HFFc6 (cell line): ENCODE data around the gene TTLL5. TPM values are rescaled to one million over a fixed set of nuclear protein-coding genes. Genes with fewer than 3 reads are reported as not detected.

Source experiments
- DNase-seq: peaks from one replicate; pipeline ENCODE4 v3.0.0-alpha.2; 2018
- H3K27ac Mint-ChIP-seq: 2 replicates; pipeline ENCODE4 v1.8.0; 2020; ENCODE audit warnings: mild to moderate bottlenecking, mixed read lengths
- H3K27me3 Mint-ChIP-seq: 2 replicates; pipeline ENCODE4 v1.8.0; 2021; ENCODE audit warnings: mild to moderate bottlenecking, moderate library complexity, mixed read lengths; ENCODE audit not compliant: insufficient read depth
- H3K36me3 Mint-ChIP-seq: 2 replicates; pipeline ENCODE4 v1.8.0; 2021; ENCODE audit warnings: low read depth, mixed read lengths
- H3K4me1 Mint-ChIP-seq: 2 replicates; pipeline ENCODE4 v1.8.0; 2020; ENCODE audit warnings: low read depth, mixed read lengths
- H3K4me3 Mint-ChIP-seq: 2 replicates; pipeline ENCODE4 v1.8.0; 2020; ENCODE audit warnings: mild to moderate bottlenecking, moderate library complexity, mixed read lengths
- H3K9me3 Mint-ChIP-seq: 2 replicates; pipeline ENCODE4 v1.8.0; 2020; ENCODE audit warnings: mild to moderate bottlenecking, mixed read lengths
- total RNA-seq, 6 experiments: library from RNA; stranded (reverse); fragmentation: NEBNext Ultra II Directional; extraction: Animal tissue kit (Norgen Biotek cat#: 25700); gene quantifications; 2 replicates in 1 of 6; 3 replicates in 5 of 6; pipeline ENCODE4 v1.2.3, GENCODE V29; 2021
- TF ChIP-seq, protein P1 (sequence below): fragments of 200-600 bp; sonication (generic); IDR thresholded peaks from 2 replicates; pipeline ENCODE4 v1.5.0; 2021; ENCODE audit warnings: antibody characterized with exemption, mild to moderate bottlenecking

The TTLL5 gene
- total RNA-seq, 6 experiments from 2014 or later = 22.0 to 28.9 (median 25.0) TPM

- Mint-ChIP-seq H3K4me1 (0 out of 2 replicates have a peak, but pooled peaks cover 2% of the 10 kb centered on the region), H3K36me3 (peaks cover 4% of the 10 kb centered on the region; the same call in 1 of the 2 replicates), H3K4me3 (no peak overlapping the region), H3K27ac (no peak overlapping the region), H3K9me3 (no peaks in the 10 kb centered on the region), H3K27me3 (peaks cover 1% of the 10 kb centered on the region)
- TF ChIP-seq, protein P1, sequence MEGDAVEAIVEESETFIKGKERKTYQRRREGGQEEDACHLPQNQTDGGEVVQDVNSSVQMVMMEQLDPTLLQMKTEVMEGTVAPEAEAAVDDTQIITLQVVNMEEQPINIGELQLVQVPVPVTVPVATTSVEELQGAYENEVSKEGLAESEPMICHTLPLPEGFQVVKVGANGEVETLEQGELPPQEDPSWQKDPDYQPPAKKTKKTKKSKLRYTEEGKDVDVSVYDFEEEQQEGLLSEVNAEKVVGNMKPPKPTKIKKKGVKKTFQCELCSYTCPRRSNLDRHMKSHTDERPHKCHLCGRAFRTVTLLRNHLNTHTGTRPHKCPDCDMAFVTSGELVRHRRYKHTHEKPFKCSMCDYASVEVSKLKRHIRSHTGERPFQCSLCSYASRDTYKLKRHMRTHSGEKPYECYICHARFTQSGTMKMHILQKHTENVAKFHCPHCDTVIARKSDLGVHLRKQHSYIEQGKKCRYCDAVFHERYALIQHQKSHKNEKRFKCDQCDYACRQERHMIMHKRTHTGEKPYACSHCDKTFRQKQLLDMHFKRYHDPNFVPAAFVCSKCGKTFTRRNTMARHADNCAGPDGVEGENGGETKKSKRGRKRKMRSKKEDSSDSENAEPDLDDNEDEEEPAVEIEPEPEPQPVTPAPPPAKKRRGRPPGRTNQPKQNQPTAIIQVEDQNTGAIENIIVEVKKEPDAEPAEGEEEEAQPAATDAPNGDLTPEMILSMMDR = peak; percentile 44
- DNase-seq = no peak
Observed at GRCh38 chr14:75926431-75927115, 265.5 kb downstream of the TTLL5 start.

GRCh38 chr14:75927564-75928087 is 266.6 kb downstream of the TTLL5 start:
- H3K4me3 Mint-ChIP-seq = no peak overlapping the region
- TF ChIP-seq, protein P1 = no peak
- H3K27me3 Mint-ChIP-seq = no peaks in the 10 kb centered on the region; the same call in 1 of the 2 replicates
- no peaks in the 10 kb centered on the region for H3K36me3 Mint-ChIP-seq
- no peak overlapping the region for H3K27ac Mint-ChIP-seq
- DNase-seq = no peak
- no peaks in the 10 kb centered on the region for H3K9me3 Mint-ChIP-seq
- 0 out of 2 replicates have a peak, but pooled peaks cover 4% of the 10 kb centered on the region for H3K4me1 Mint-ChIP-seq

DNA sequence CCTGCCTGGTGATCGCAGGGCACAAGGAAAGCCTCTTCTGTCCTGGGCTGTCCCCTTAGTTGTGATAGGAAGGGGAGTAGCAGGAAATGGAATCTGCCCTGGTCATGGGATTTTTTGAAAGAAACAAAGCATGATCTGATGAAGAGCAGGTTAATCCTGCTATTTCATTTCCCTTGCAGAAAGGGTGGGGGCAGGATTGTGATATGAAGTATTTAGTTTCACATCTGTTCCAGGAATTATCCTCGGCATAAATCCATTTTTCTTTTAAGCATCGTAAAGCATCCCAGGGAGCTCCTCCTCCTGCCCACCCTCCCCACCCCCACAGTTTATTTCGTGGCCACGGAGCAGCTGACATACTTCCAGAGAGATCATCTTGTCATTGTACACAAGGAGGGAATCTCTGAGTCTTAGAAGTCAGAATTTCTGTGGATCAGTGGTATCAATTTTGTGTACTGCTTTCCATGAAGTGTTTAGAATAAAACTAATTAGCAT is 267.7 kb downstream of the TTLL5 start:
- no peak for DNase-seq
- TF ChIP-seq, protein P1 = no peak
- Mint-ChIP-seq H3K27ac (no peak overlapping the region), H3K9me3 (no peaks in the 10 kb centered on the region), H3K4me1 (0 out of 2 replicates have a peak, but pooled peaks cover 4% of the 10 kb centered on the region), H3K4me3 (no peak overlapping the region), H3K27me3 (no peaks in the 10 kb centered on the region; the same call in 1 of the 2 replicates), H3K36me3 (no peaks in the 10 kb centered on the region)

DNA sequence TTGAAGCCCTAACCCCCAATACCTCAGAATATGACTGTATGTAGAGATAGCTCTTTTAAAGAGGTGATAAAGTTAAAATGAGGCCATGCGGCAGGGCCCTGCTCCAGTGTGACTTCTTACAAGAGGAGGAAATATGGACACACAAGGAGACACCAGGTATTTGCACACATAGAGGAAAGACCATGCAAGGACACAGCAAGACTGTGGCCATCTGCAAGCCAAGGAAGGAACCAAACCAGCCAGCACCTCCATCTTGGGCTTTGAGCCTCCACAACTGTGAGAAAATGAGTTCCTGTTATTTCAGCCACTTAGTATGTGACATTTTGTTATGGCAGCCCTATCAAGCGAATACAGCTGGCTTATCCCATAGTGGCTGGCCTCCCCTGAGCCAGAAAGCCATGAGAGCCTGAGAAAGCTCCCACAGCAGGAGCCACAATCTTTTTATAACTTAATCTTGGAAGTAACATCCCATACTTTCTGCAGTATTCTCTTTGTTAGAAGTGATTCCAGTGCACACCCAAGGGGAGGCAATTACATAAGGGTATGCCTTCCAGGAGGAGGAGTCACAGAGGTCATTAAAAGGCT is 272.8 kb downstream of the TTLL5 start:
- no peaks in the 10 kb centered on the region for H3K27me3 Mint-ChIP-seq
- H3K4me1 Mint-ChIP-seq = 0 out of 2 replicates have a peak, but pooled peaks cover 4% of the 10 kb centered on the region
- no peak for DNase-seq
- no peaks in the 10 kb centered on the region for H3K9me3 Mint-ChIP-seq
- TF ChIP-seq, protein P1 = no peak
- H3K36me3 Mint-ChIP-seq = no peaks in the 10 kb centered on the region
- no peak overlapping the region for H3K4me3 Mint-ChIP-seq
- H3K27ac Mint-ChIP-seq = no peak overlapping the region

GRCh38 chr14:75934998-75935628 is 274.1 kb downstream of the TTLL5 start:
- TF ChIP-seq, protein P1 = no peak
- H3K4me3 Mint-ChIP-seq = no peak overlapping the region

More at GRCh38 chr14:75934998-75935628, 274.1 kb downstream of the TTLL5 start:
- Mint-ChIP-seq H3K9me3 (no peaks in the 10 kb centered on the region), H3K27me3 (no peaks in the 10 kb centered on the region), H3K27ac (no peak overlapping the region), H3K36me3 (no peaks in the 10 kb centered on the region), H3K4me1 (0 out of 2 replicates have a peak, but pooled peaks cover 4% of the 10 kb centered on the region)
- no peak for DNase-seq
